ENCODE measurements around the gene BMP6.

DNA sequence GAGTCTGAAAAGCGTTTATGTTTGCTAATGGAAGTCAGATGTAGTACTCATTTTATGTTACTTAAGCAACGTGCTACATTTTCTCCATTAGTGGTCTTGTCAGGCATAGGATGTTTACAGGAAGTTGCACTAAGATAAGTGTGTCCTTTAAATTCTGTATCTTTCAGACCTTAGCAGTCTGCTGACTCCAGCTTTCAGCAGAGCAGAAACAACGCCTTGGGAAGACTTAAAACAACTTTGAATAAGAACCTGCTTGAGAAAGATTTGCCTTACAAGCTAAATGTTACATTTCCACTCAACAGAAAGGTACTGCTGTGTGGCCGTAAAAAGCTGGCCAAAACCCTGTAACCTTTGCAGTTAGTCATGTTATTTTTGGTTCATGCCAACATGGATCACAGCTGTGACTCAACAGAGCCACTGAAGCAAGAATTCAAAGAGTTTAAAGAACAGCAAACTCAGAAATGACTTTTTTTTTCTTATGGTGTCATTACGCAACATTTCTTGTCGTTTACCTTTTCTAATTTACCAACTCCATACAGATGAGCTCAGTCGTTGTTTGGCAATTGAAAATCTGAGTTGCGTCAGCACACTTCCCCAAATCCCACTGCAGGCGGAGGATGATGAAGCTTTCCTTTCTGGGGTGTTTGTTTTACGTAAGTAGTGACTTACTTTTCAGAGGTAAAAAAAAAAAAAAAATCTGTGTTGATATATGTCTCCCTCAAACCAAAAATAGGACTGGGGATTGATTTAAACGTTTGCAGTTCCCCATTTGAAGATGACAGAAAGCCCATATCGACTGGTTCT lies 27.9 kb upstream of the BMP6 start:
- peak; percentile 74 for TF ChIP-seq POLR2AphosphoS5 (IDR thresholded peaks at IDR 0.05)
- TF ChIP-seq POLR2A (IDR thresholded peaks at IDR 0.05) = no peak
- TF ChIP-seq, protein P1, sequence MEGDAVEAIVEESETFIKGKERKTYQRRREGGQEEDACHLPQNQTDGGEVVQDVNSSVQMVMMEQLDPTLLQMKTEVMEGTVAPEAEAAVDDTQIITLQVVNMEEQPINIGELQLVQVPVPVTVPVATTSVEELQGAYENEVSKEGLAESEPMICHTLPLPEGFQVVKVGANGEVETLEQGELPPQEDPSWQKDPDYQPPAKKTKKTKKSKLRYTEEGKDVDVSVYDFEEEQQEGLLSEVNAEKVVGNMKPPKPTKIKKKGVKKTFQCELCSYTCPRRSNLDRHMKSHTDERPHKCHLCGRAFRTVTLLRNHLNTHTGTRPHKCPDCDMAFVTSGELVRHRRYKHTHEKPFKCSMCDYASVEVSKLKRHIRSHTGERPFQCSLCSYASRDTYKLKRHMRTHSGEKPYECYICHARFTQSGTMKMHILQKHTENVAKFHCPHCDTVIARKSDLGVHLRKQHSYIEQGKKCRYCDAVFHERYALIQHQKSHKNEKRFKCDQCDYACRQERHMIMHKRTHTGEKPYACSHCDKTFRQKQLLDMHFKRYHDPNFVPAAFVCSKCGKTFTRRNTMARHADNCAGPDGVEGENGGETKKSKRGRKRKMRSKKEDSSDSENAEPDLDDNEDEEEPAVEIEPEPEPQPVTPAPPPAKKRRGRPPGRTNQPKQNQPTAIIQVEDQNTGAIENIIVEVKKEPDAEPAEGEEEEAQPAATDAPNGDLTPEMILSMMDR (IDR thresholded peaks at IDR 0.05) = no peak
- TF ChIP-seq EP300 (IDR thresholded peaks at IDR 0.05) = no peak
